NOMO-1 treated with DMSO at 0.1 percent for 48 hours (cell line): ENCODE measurements around the gene SPDYE6.
"Not testable (repeated sequence)": the region's sequence is repeated elsewhere in the genome, so short reads cannot be mapped to it uniquely, and the experiment has no call there.

Experiments
- DNase-seq: peaks from one replicate; lab custom pipeline; 2025; ENCODE audit not compliant: unreplicated experiment; lab: John Stamatoyannopoulos, UW

SPDYE6 gene

GRCh38 chr7:102318482-102318971 is 37.7 kb downstream of the SPDYE6 start:
- no peak for DNase-seq

- DNase-seq, result no peak
These were observed 38.8 kb downstream of the SPDYE6 start for GRCh38 chr7:102317231-102318059.

GRCh38 chr7:102313997-102314780 is 42.1 kb downstream of the SPDYE6 start:
- DNase-seq, result no peak

- no peak for DNase-seq
These were observed 43.9 kb downstream of the SPDYE6 start for GRCh38 chr7:102312317-102312716.

GRCh38 chr7:102310414-102310815 is 45.8 kb downstream of the SPDYE6 start:
- no peak for DNase-seq

- peak; percentile 97 for DNase-seq
These were observed 49.1 kb downstream of the SPDYE6 start for GRCh38 chr7:102306916-102307677.

GRCh38 chr7:102305414-102306268 is 50.6 kb downstream of the SPDYE6 start:
- DNase-seq, result no peak

GRCh38 chr7:102304668-102305067 is 51.6 kb downstream of the SPDYE6 start:
- DNase-seq, result no peak

- no peak for DNase-seq
These were observed 52.4 kb downstream of the SPDYE6 start for GRCh38 chr7:102303669-102304422.

- DNase-seq, result no peak
These were observed 54.2 kb downstream of the SPDYE6 start for GRCh38 chr7:102302025-102302424.

- DNase-seq, result not testable (repeated sequence)
These were observed 54.9 kb downstream of the SPDYE6 start for GRCh38 chr7:102301367-102301766.

- DNase-seq, result no peak
These were observed 55.5 kb downstream of the SPDYE6 start for GRCh38 chr7:102300643-102301221.

- DNase-seq, result no peak
These were observed 58.6 kb downstream of the SPDYE6 start for GRCh38 chr7:102297487-102298218.

- no peak for DNase-seq
These were observed 59.7 kb downstream of the SPDYE6 start for GRCh38 chr7:102296514-102296913.

GRCh38 chr7:102296179-102296438 is 60.1 kb downstream of the SPDYE6 start:
- no peak for DNase-seq
